H1 (cell line): ENCODE measurements around the gene GBF1. TPM values are rescaled to one million over a fixed set of nuclear protein-coding genes. Genes with fewer than 3 reads are reported as not detected.

Experiments used
- CTCF ChIA-PET: fragments of 300-600 bp; sonication (Branson Sonifier 250); formaldehyde crosslinking; loops from one replicate; lab custom pipeline; 2021; ENCODE audit not compliant: partially characterized antibody; lab: Charles Lee
- POLR2A ChIA-PET: fragments of 300-600 bp; sonication (Branson Sonifier 250); formaldehyde crosslinking; loops from one replicate; lab custom pipeline; 2021; ENCODE audit warnings: inconsistent platforms; ENCODE audit not compliant: partially characterized antibody; lab: Charles Lee
- DNase-seq, 2 experiments: peaks; one replicate each; pipeline versions ENCODE4 v3.0.0 to v3.0.0-alpha.2; 2010 to 2022; ENCODE audit warnings: low spot score in 2 of 2, low read depth in 1 of 2, mixed read lengths in 1 of 2
- FAIRE-seq: peaks from 2 replicates; lab custom pipeline; 2011; peaks lifted over from hg19 to GRCh38; lab: Jason Lieb, UNC
- H2AFZ ChIP-seq: 2 replicates; pipeline ENCODE4 v1.8.1; 2012; ENCODE audit warnings: low read length, inconsistent platforms
- H2AK5ac ChIP-seq: 2 replicates; pipeline ENCODE4 v1.6.1; 2013; ENCODE audit warnings: low read depth, low read length
- H2BK120ac ChIP-seq: replicated peaks from 2 replicates; pipeline ENCODE3; 2013; ENCODE audit warnings: low read depth, low read length, inconsistent platforms
- H2BK12ac ChIP-seq: 2 replicates; pipeline ENCODE4 v1.6.1; 2013; ENCODE audit warnings: low read depth, low read length
- H2BK15ac ChIP-seq: 2 replicates; pipeline ENCODE4 v1.6.1; 2013; ENCODE audit warnings: low read length
- H2BK20ac ChIP-seq: 2 replicates; pipeline ENCODE4 v1.6.1; 2013; ENCODE audit warnings: low read length
- H2BK5ac ChIP-seq: 2 replicates; pipeline ENCODE4 v1.6.1; 2013; ENCODE audit warnings: low read depth, low read length
- H3K14ac ChIP-seq: 2 replicates; pipeline ENCODE4 v1.6.1; 2013; ENCODE audit warnings: inconsistent platforms; ENCODE audit not compliant: insufficient read length
- H3K18ac ChIP-seq: 2 replicates; pipeline ENCODE4 v1.6.1; 2013; ENCODE audit warnings: low read length; ENCODE audit errors: extremely low read depth
- H3K23ac ChIP-seq: 2 replicates; pipeline ENCODE4 v1.6.1; 2013; ENCODE audit warnings: inconsistent platforms; ENCODE audit not compliant: insufficient read length
- H3K23me2 ChIP-seq: 2 replicates; pipeline ENCODE4 v1.6.1; 2013; ENCODE audit warnings: low read depth, low read length
- H3K27ac ChIP-seq: 2 replicates; pipeline ENCODE4 v1.6.1; 2011; ENCODE audit warnings: low read depth, low read length, inconsistent platforms
- H3K27me3 ChIP-seq, 4 experiments: replicated peaks in 1 of 4; 1 replicate in 1 of 4; 2 replicates in 3 of 4; pipeline versions ENCODE4 v1.6.1 to v1.8.1; 2011 to 2013; ENCODE audit warnings: low read length in 3 of 4, mild to moderate bottlenecking in 3 of 4, inconsistent platforms in 2 of 4, mixed read lengths in 2 of 4, moderate library complexity in 1 of 4; ENCODE audit not compliant: control insufficient read depth in 3 of 4, insufficient read depth in 3 of 4; ENCODE audit errors: extremely low read depth in 1 of 4
- H3K36me3 ChIP-seq, 4 experiments: 2 replicates each; pipeline versions ENCODE4 v1.6.1 to v1.8.1; 2011 to 2013; ENCODE audit warnings: mild to moderate bottlenecking in 4 of 4, low read length in 3 of 4, moderate library complexity in 2 of 4, control low read depth in 1 of 4, inconsistent platforms in 1 of 4; ENCODE audit not compliant: insufficient read depth in 4 of 4, control insufficient read depth in 2 of 4
- H3K4ac ChIP-seq: replicated peaks from 2 replicates; pipeline ENCODE3; 2013; ENCODE audit warnings: low read length, low read depth, mixed read lengths, inconsistent platforms; ENCODE audit not compliant: insufficient read length
- H3K4me1 ChIP-seq, 4 experiments: replicated peaks in 1 of 4; 1 replicate in 1 of 4; 2 replicates in 3 of 4; pipeline versions ENCODE4 v1.6.1 to v1.8.1; 2011 to 2013; ENCODE audit warnings: low read length in 3 of 4, inconsistent platforms in 2 of 4, mixed read lengths in 1 of 4; ENCODE audit not compliant: insufficient read depth in 4 of 4, control insufficient read depth in 3 of 4
- H3K4me2 ChIP-seq, 2 experiments: 2 replicates each; pipeline versions ENCODE4 v1.6.1 to v1.8.1; 2011 to 2013; ENCODE audit warnings: low read depth in 2 of 2, low read length in 2 of 2, control low read depth in 1 of 2, inconsistent platforms in 1 of 2, mild to moderate bottlenecking in 1 of 2; ENCODE audit not compliant: insufficient read depth in 1 of 2
- H3K4me3 ChIP-seq, 4 experiments: fragments of 200-600, 300-600 bp in 1 of 4; sonication (generic), shearing (Covaris generic), sonication (Bioruptor Twin) in 1 of 4; 2 replicates each; pipeline versions ENCODE4 v1.5.1 to v1.8.1; 2011 to 2016; ENCODE audit warnings: low read length in 4 of 4, low read depth in 3 of 4, control low read depth in 2 of 4, inconsistent platforms in 2 of 4, mild to moderate bottlenecking in 2 of 4, mixed read lengths in 1 of 4, moderate library complexity in 1 of 4; ENCODE audit not compliant: insufficient read depth in 2 of 4; ENCODE audit errors: extremely low read depth in 1 of 4
- H3K56ac ChIP-seq: replicated peaks from 2 replicates; pipeline ENCODE3; 2013; ENCODE audit warnings: low read depth, mild to moderate bottlenecking, mixed read lengths, low read length, inconsistent platforms; ENCODE audit not compliant: insufficient read length
- H3K79me1 ChIP-seq: 2 replicates; pipeline ENCODE4 v1.6.1; 2013; ENCODE audit warnings: low read depth, low read length, control low read depth
- H3K79me2 ChIP-seq, 2 experiments: 2 replicates each; pipeline versions ENCODE4 v1.6.1 to v1.8.1; 2012 to 2013; ENCODE audit warnings: low read length in 2 of 2, mild to moderate bottlenecking in 2 of 2, inconsistent platforms in 1 of 2; ENCODE audit not compliant: insufficient read depth in 2 of 2, control insufficient read depth in 1 of 2
- H3K9ac ChIP-seq, 4 experiments: replicated peaks in 1 of 4; 1 replicate in 1 of 4; 2 replicates in 3 of 4; pipeline versions ENCODE4 v1.6.1 to v1.8.1; 2011 to 2013; ENCODE audit warnings: low read depth in 3 of 4, low read length in 3 of 4, control low read depth in 2 of 4, mild to moderate bottlenecking in 2 of 4, moderate library complexity in 2 of 4, inconsistent platforms in 1 of 4; ENCODE audit errors: extremely low read depth in 1 of 4
- H3K9me3 ChIP-seq, 2 experiments: 2 replicates each; pipeline versions ENCODE4 v1.6.1 to v1.8.1; 2012 to 2013; ENCODE audit warnings: mild to moderate bottlenecking in 2 of 2, moderate library complexity in 2 of 2, control low read depth in 1 of 2, inconsistent platforms in 1 of 2, low read depth in 1 of 2, low read length in 1 of 2, mixed read lengths in 1 of 2; ENCODE audit not compliant: insufficient read depth in 2 of 2
- H4K20me1 ChIP-seq, 2 experiments: replicated peaks in 1 of 2; 2 replicates each; pipeline versions ENCODE3 to v1.8.1; 2011 to 2013; ENCODE audit warnings: inconsistent platforms in 2 of 2, low read length in 2 of 2, mild to moderate bottlenecking in 1 of 2; ENCODE audit not compliant: insufficient read depth in 2 of 2, control insufficient read depth in 1 of 2
- H4K5ac ChIP-seq: 2 replicates; pipeline ENCODE4 v1.6.1; 2013; ENCODE audit warnings: low read length, low read depth, mixed read lengths, inconsistent platforms; ENCODE audit not compliant: insufficient read length
- H4K8ac ChIP-seq: 2 replicates; pipeline ENCODE4 v1.8.0; 2013; ENCODE audit warnings: mild to moderate bottlenecking, moderate library complexity, low read length, inconsistent platforms; ENCODE audit not compliant: insufficient read depth; ENCODE audit errors: extremely low read depth
- H4K91ac ChIP-seq: replicated peaks from 2 replicates; pipeline ENCODE3; 2013; ENCODE audit warnings: low read length, mixed read lengths, inconsistent platforms; ENCODE audit not compliant: insufficient read length
- CBX5 ChIP-seq: fragments of 300-800, 300-1000 bp; sonication (generic); IDR thresholded peaks from 2 replicates; pipeline ENCODE4 v1.7.1; 2016; ENCODE audit warnings: antibody characterized with exemption, low read length, low read depth
- EZH2 ChIP-seq: fragments of 200-600 bp; sonication (generic); IDR thresholded peaks from 2 replicates; pipeline ENCODE4 v1.7.1; 2012; ENCODE audit warnings: low read depth, mild to moderate bottlenecking, moderate library complexity, low read length, inconsistent platforms; ENCODE audit not compliant: severe bottlenecking
- JUN ChIP-seq: IDR thresholded peaks from 2 replicates; pipeline ENCODE4 v1.6.1; 2011; ENCODE audit warnings: low read depth, mild to moderate bottlenecking, improper control_type of control experiment, low read length
- NRF1 ChIP-seq: IDR thresholded peaks from 2 replicates; pipeline ENCODE4 v1.6.1; 2011; ENCODE audit warnings: mild to moderate bottlenecking, low read depth, low read length, improper control_type of control experiment
- POLR2A ChIP-seq, 2 experiments: IDR thresholded peaks; 1 replicate in 1 of 2; 2 replicates in 1 of 2; pipeline ENCODE4 v1.6.1; 2011; ENCODE audit warnings: low read depth in 2 of 2, low read length in 2 of 2, mild to moderate bottlenecking in 2 of 2; ENCODE audit errors: control extremely low read depth in 1 of 2
- POLR2AphosphoS5 ChIP-seq: IDR thresholded peaks from 2 replicates; pipeline ENCODE4 v1.6.1; 2011; ENCODE audit warnings: low read depth, low read length
- RBBP5 ChIP-seq: IDR thresholded peaks from 2 replicates; pipeline ENCODE4 v1.7.1; 2012; ENCODE audit warnings: low read depth, mild to moderate bottlenecking, inconsistent platforms, low read length, moderate library complexity, borderline replicate concordance
- SRF ChIP-seq: IDR thresholded peaks from 2 replicates; pipeline ENCODE4 v1.6.1; 2011; ENCODE audit warnings: mild to moderate bottlenecking, low read depth, low read length, moderate library complexity
- TEAD4 ChIP-seq: IDR thresholded peaks from 2 replicates; pipeline ENCODE4 v1.6.1; 2012; ENCODE audit warnings: low read depth, low read length, inconsistent platforms, mixed read lengths
- WGBS, 2 experiments: shearing (Covaris generic) in 1 of 2; methylation state at CpG; one replicate each; pipeline versions ENCODE4 v1.1.6 to v1.1.7; 2013 to 2015; ENCODE audit warnings: low lambda C conversion rate in 2 of 2, mixed read lengths in 2 of 2, inconsistent platforms in 1 of 2, low coverage in 1 of 2, missing lambda C conversion rate in 1 of 2; ENCODE audit not compliant: insufficient replicate concordance in 2 of 2, insufficient coverage in 1 of 2, insufficient read length in 1 of 2; ENCODE audit errors: extremely low coverage in 1 of 2, missing lambda C conversion rate in 1 of 2; 5-methylcytosine and 5-hydroxymethylcytosine counted together
- polyA plus RNA-seq, 7 experiments: library from polyadenylated mRNA; depleted of rRNA in 3 of 7; stranded (reverse) in 5 of 7; unstranded in 2 of 7; fragments of >200 nt in 5 of 7; fragments of 200-250 nt in 2 of 7; gene quantifications; 1 replicate in 5 of 7; 2 replicates in 1 of 7; 4 replicates in 1 of 7; pipeline versions ENCODE4 v1.2.1 to v1.2.3, GENCODE V29; 2011 to 2013; ENCODE audit warnings: missing spikeins in 2 of 7, mixed read lengths in 2 of 7
- total RNA-seq: library from RNA; stranded (reverse); fragmentation: NEBNext Ultra II Directional; extraction: Animal tissue kit (Norgen Biotek cat#: 25700); gene quantifications from 2 replicates; pipeline ENCODE4 v1.2.1, GENCODE V29; 2021
- TF ChIP-seq, protein P1 (sequence below): IDR thresholded peaks from 2 replicates; pipeline ENCODE4 v1.6.1; 2012; ENCODE audit warnings: inconsistent platforms

GBF1 gene
- total and polyA plus RNA-seq, 2 of the 8 experiments (the other 6 are each of a cell fraction or from before 2014, with no cell fraction given): 11.0 to 25.5 TPM

DNA sequence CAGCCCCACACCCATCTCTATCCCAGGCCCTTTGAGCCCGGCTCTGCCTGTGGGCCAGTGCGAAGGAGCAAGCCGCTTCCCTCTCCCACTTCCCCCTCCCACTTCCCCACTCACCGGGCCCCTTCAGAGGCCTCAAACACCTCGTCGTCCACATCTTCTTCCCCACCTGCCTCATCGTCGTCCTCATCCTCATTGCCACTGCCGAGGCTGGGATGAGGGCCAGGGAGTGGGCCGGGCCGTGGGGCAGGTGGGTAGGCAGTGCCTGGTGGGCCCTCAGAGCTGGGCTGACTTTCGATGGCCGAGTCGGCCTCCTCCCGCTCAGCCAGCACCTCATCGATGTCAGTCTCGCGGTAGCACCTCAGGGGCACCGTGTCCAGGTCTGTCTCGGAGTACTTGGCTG, 169.4 kb downstream of the GBF1 start:
- Histone ChIP-seq H3K9me3 (no peaks in the 10 kb centered on the region), H4K91ac (no peak overlapping the region), H2BK20ac (no peak overlapping the region), H3K23ac (no peak overlapping the region), H3K27ac (no peak overlapping the region), H3K4me1 (peaks cover 9 to 34% (median 17%) of the 10 kb centered on the region in 4 experiments), H3K27me3 (peaks cover 8 to 28% (median 27%) of the 10 kb centered on the region in 4 experiments), H3K14ac (no peak overlapping the region), H2BK5ac (no peak overlapping the region), H2AFZ (no peak overlapping the region), H2BK15ac (no peak overlapping the region), H3K4ac (no peak overlapping the region), H3K79me2 (no peaks in the 10 kb centered on the region), H3K4me2 (no peak overlapping the region), H3K9ac (peak overlapping the region in 1 of 4 experiments; percentile 15; a peak in 1 of 7 replicates), H3K18ac (no peak overlapping the region), H3K56ac (no peak overlapping the region), H4K5ac (no peak overlapping the region), H2BK120ac (no peak overlapping the region), H3K79me1 (no peaks in the 10 kb centered on the region), H2AK5ac (no peak overlapping the region), H3K36me3 (no peaks in the 10 kb centered on the region), H4K8ac (no peak overlapping the region), H3K4me3 (no peak overlapping the region), H2BK12ac (no peak overlapping the region), H3K23me2 (peaks cover 26% of the 10 kb centered on the region), H4K20me1 (no peaks in the 10 kb centered on the region)
- CTCF ChIA-PET: interaction anchor here (1.1 to 10.1 kb wide), 4 partner anchors 15 to 184 kb away, joined by 3 to 205 read pairs (median 4); partner anchors contain the start of gene NFKB2
- FAIRE-seq (no peak), DNase-seq (no peak)
- POLR2A ChIA-PET: interaction anchor here (0.7 to 1.0 kb wide), 2 partner anchors 18 to 47 kb away, joined by 3 to 5 read pairs; partner anchors contain the start of gene CUEDC2
- TF ChIP-seq POLR2A (IDR thresholded peaks at IDR 0.05; ENCODE audit: control extremely low read depth in 1 of 2, low read depth in 2 of 2, low read length in 2 of 2) (no peak), EZH2 (no peak), RBBP5 (no peak), SRF (no peak), CBX5 (no peak), TEAD4 (no peak), POLR2AphosphoS5 (no peak), NRF1 (no peak), JUN (no peak)
- TF ChIP-seq, protein P1, sequence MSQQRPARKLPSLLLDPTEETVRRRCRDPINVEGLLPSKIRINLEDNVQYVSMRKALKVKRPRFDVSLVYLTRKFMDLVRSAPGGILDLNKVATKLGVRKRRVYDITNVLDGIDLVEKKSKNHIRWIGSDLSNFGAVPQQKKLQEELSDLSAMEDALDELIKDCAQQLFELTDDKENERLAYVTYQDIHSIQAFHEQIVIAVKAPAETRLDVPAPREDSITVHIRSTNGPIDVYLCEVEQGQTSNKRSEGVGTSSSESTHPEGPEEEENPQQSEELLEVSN: no peak
- 92% methylated on average over 16 of the region's 20 CpGs; no CpG with 5 or more reads in 1 of the 2 experiments for WGBS, 2 experiments
